Hematopoietic multipotent progenitor cell treated with erythropoietin and hydrocortisone succinate and interleukin-3 and kit ligand, for 15 days (in vitro differentiated cells): ENCODE data around the gene ARID1B.

ENCODE experiments used
- DNase-seq: peaks from one replicate; pipeline ENCODE4 v3.0.0-alpha.2; 2015; ENCODE audit warnings: low spot score

The ARID1B gene

DNA sequence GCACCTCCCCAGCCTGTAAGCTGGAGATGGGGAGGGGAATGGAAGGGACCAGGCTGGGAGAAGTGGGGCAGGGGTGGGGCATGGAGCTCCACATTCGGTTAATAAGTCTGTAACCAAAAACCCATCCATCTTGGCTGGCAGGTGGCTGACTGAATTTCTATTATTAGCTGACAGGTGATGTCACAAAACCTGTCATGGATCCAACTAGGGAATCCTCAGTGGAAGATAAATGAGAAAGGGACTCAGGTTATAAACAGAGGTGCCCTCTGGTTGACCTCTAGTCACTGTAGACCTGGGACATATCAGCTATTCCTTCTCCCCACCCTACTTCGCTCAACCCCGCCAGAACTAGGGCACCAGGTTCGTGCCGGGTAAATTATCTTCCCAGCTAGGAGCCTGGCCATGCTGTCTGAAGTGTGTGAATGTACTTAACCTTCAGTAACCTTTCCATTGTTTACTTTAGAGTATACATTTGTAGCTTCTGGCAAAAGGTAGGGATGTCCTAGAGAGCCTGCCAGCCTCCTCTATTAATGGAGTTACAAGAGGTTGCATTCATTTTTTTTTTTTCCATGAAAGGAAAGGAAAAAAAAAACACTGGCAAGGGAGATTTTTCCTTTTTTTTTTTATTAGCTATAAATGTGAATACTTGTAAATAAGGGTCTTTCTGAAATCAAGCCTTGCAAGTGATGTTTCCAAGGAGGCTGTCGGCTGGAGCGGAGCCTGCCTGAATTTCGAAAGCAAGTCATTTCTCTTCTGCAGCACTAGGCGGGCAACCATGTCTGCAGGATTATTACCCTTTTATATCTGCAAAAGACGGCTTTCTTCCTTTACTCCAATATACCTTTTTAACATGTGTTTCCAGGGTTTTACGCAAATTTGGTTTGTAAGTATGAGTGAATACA lies 410.3 kb downstream of the ARID1B start:
- DNase-seq = no peak

GRCh38 chr6:157188213-157188612 lies 411.0 kb downstream of the ARID1B start:
- DNase-seq = no peak

- no peak for DNase-seq
Observed at GRCh38 chr6:157193443-157193996, 416.3 kb downstream of the ARID1B start.

DNA sequence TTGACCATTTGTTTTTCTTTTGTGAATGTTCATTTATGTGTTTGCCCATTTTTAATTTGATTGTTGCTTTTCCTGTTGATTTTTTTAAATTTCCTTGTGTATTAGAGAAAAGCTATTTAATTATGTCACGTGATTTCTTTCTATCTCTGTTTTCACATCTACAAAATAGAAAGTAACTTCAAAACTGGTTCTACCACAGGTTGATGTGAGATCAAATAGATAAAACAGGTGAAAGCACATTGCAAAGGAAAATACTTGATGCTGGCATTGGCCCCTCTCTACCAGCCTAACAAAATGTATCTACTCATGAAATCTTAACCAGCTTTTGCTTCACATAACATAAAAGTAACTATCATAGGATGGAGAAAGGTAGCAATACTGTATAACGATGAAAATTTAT lies 416.9 kb downstream of the ARID1B start:
- no peak for DNase-seq

GRCh38 chr6:157194643-157195042 lies 417.5 kb downstream of the ARID1B start:
- no peak for DNase-seq

DNA sequence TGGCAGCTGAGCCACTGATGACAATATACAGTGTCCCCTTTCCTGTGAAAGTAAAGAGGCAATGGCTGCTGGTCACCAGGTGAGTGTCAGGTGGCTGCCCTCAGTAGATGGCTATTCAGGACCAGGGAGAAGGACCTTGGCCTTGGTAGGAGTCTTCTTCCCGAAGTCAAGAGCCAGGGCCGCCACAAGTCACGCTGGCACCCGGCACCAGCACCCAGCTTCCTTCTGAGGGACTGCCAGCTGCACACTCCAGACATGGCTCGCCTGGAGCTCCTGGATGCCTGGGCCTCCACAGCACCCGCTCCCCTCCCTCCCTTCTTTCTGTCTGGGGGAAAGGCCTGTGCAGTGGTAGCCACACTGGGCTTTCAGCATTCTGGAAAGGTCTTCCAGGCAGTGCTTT lies 419.2 kb downstream of the ARID1B start:
- no peak for DNase-seq

DNA sequence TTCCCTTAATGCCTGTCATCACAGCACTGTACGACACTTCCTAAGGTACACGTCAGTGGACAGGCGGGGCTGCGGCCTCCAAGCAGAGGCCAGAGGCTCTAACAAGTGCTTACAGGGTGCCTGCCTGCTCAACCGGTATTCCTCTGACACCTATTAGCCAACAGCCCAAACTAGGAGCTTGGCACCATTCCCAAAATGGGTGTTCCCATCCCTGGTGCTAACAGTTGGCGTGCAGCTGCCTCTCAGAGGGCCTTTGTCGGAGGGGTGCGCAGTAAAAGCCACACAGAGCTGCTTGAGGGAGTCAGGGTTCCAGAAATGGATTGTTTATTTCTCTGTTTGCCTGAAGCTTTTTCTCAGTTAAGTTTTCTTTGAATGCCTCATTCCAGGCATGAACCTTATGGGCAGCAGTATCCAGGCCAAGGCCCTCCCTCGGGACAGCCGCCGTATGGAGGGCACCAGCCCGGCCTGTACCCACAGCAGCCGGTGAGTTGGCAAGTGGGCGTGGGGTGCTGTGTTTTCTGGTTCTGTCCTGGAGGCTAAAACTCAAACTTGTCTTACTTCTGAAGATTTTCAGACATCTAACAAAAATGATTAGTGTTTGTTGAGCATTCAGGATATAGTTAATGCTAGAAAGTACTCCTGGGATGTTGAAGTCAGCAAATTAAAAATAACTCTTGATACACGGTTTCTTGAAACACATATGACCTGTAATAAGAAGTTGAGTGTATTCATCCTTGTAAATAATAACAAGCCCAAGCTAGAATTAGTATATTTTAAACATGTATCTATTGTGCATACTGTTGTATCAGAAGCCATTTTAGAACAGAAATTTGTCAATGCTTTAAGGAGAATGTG lies 421.5 kb downstream of the ARID1B start:
- DNase-seq = peak; percentile 56

DNA sequence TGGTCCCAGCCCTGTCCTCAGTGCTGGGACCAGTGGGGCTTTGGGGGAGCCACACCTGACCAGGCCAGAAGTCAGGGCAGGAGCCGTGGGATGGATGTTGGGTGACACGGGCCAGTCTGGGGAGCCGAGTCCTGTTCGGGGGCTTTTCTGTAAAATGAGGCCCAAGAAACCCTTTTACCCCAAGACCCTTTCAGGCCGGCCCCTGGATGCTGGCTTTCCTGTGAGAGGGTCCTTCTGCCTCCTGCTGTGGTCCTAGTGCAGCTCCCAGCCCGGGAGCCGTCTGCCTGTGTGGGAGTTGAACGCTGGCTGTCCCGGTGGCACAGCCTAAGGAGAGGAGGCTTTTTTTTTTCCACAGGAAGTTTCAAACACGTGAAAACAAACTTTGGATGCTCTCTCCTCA lies 422.9 kb downstream of the ARID1B start:
- no peak for DNase-seq

DNA sequence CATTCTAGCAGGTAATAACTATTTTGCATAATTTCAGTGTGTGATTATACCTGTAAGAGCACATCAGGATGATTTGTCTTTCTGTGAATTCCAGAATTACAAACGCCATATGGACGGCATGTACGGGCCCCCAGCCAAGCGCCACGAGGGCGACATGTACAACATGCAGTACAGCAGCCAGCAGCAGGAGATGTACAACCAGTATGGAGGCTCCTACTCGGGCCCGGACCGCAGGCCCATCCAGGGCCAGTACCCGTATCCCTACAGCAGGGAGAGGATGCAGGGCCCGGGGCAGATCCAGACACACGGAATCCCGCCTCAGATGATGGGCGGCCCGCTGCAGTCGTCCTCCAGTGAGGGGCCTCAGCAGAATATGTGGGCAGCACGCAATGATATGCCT lies 423.4 kb downstream of the ARID1B start:
- no peak for DNase-seq

DNA sequence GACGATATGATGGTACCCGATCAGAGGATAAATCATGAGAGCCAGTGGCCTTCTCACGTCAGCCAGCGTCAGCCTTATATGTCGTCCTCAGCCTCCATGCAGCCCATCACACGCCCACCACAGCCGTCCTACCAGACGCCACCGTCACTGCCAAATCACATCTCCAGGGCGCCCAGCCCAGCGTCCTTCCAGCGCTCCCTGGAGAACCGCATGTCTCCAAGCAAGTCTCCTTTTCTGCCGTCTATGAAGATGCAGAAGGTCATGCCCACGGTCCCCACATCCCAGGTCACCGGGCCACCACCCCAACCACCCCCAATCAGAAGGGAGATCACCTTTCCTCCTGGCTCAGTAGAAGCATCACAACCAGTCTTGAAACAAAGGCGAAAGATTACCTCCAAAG lies 423.9 kb downstream of the ARID1B start:
- DNase-seq = no peak

- no peak for DNase-seq
Observed at GRCh38 chr6:157203312-157203744, 426.1 kb downstream of the ARID1B start.

GRCh38 chr6:157203764-157204163 lies 426.6 kb downstream of the ARID1B start:
- no peak for DNase-seq

- DNase-seq = no peak
Observed at GRCh38 chr6:157205473-157206358, 428.5 kb downstream of the ARID1B start.

- no peak for DNase-seq
Observed at GRCh38 chr6:157206359-157206815, 429.2 kb downstream of the ARID1B start.

GRCh38 chr6:157207521-157208076 lies 430.4 kb downstream of the ARID1B start:
- no peak for DNase-seq

- no peak for DNase-seq
Observed at GRCh38 chr6:157209865-157210530, 432.8 kb downstream of the ARID1B start.

- DNase-seq = no peak
Observed at GRCh38 chr6:157210954-157211353, 433.8 kb downstream of the ARID1B start.

GRCh38 chr6:157211603-157212455 lies 434.7 kb downstream of the ARID1B start:
- no peak for DNase-seq

- DNase-seq = no peak
Observed at GRCh38 chr6:157213426-157213825, 436.2 kb downstream of the ARID1B start.
